ENCODE measurements around the gene FEM1A. TPM values are rescaled to one million over a fixed set of nuclear protein-coding genes. Genes with fewer than 3 reads are reported as not detected.

The FEM1A gene
- total and polyA plus RNA-seq, 2 donors (not counting 3 experiments of a cell fraction or from before 2014, with no cell fraction given): 5.1 to 11.4 TPM

DNA sequence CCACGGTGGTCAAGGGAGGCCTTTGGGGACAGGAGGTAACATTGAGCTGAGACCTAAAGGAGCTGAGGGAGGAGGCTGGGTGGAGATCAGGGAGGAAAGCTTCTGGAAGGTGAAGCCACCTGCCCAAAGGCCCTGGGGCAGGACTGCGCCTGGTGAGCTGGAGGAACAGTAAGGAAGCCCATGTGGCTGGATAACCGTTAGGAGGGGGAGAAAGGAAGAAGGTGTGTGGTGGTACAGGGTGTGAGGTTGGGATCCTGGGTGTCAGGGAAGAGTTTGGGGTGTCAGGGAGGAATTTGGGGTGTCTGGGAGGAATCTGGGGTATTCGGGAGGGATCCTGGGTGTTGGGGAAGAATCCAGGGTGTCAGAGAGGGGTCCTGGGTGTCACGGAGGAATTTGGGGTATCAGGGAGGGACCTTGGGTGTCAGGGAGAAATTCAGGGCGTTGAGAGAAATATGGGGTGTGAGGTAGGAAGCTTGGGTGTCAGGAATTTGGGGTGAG lies 39.3 kb downstream of the FEM1A start:
- H3K36me3 ChIP-seq (ENCODE audit: control insufficient read depth in 2 of 2, extremely low read depth in 1 of 2, insufficient read depth in 2 of 2, low read length in 2 of 2): no peaks in the 10 kb centered on the region
- no peaks in the 10 kb centered on the region for H3K9me1 ChIP-seq (replicated peaks; ENCODE audit: control insufficient read depth, extremely low read depth, insufficient read depth, low read length)
- intact Hi-C loops (cut with micrococcal nuclease): loop anchor here (1.0 kb wide), 2 partner anchors 16 to 20 kb away; no protein-coding TSS in a partner anchor
- peaks cover 35% of the 10 kb centered on the region for H3K79me2 ChIP-seq (ENCODE audit: control insufficient read depth, insufficient read depth, low read length)
- ChIA-PET POLR2A (no interaction called here), CTCF (interaction anchor here (0.9 to 7.5 kb wide), 6 partner anchors 8 to 80 kb away, joined by 3 to 47 read pairs (median 6); partner anchors contain the start of gene PLIN3)
- no peak overlapping the region for H2AFZ ChIP-seq (ENCODE audit: low read depth, low read length)
- H4K20me1 ChIP-seq (replicated peaks; ENCODE audit: control insufficient read depth, extremely low read depth, insufficient read depth, low read length): no peaks in the 10 kb centered on the region
- TF ChIP-seq MYC (IDR thresholded peaks at IDR 0.05; ENCODE audit: low read depth, low read length) (no peak), JUN (IDR thresholded peaks at IDR 0.05; ENCODE audit: borderline replicate concordance, insufficient read depth, insufficient read length, low read depth) (no peak), FOS (IDR thresholded peaks at IDR 0.05; ENCODE audit: borderline replicate concordance, insufficient read depth, low read length) (no peak), POLR2AphosphoS5 (IDR thresholded peaks at IDR 0.05; ENCODE audit: insufficient read depth, low read depth, low read length) (no peak), GATA2 (IDR thresholded peaks at IDR 0.05; ENCODE audit: insufficient read depth, insufficient read length, low read depth, low read length) (no peak)
- TF ChIP-seq, protein P1, sequence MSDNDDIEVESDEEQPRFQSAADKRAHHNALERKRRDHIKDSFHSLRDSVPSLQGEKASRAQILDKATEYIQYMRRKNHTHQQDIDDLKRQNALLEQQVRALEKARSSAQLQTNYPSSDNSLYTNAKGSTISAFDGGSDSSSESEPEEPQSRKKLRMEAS (IDR thresholded peaks at IDR 0.05; ENCODE audit: insufficient read depth, insufficient read length): no peak
- TF ChIP-seq, protein P2, sequence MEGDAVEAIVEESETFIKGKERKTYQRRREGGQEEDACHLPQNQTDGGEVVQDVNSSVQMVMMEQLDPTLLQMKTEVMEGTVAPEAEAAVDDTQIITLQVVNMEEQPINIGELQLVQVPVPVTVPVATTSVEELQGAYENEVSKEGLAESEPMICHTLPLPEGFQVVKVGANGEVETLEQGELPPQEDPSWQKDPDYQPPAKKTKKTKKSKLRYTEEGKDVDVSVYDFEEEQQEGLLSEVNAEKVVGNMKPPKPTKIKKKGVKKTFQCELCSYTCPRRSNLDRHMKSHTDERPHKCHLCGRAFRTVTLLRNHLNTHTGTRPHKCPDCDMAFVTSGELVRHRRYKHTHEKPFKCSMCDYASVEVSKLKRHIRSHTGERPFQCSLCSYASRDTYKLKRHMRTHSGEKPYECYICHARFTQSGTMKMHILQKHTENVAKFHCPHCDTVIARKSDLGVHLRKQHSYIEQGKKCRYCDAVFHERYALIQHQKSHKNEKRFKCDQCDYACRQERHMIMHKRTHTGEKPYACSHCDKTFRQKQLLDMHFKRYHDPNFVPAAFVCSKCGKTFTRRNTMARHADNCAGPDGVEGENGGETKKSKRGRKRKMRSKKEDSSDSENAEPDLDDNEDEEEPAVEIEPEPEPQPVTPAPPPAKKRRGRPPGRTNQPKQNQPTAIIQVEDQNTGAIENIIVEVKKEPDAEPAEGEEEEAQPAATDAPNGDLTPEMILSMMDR (IDR thresholded peaks at IDR 0.05; ENCODE audit: extremely low read depth in 1 of 2, insufficient read depth in 1 of 2, low read depth in 1 of 2, low read length in 2 of 2): no peak
- DNase-seq (ENCODE audit: low read depth, low spot score): no peak
- TSS peak; percentile 71 for BruUV-seq (replicated peaks)
- H3K27me3 ChIP-seq (ENCODE audit: control insufficient read depth in 2 of 2, insufficient read depth in 2 of 2, low read length in 2 of 2): no peaks in the 10 kb centered on the region
- dilution Hi-C loops (cut with MboI; ENCODE audit: extremely low pct_ligation_motif_present, low sequenced_read_pairs): no loop called here
- peak overlapping the region; percentile 70 for H3K4me2 ChIP-seq (ENCODE audit: insufficient read depth, low read length)
- H3K4me1 ChIP-seq (ENCODE audit: control insufficient read depth, extremely low read depth, insufficient read depth, low read length): peaks cover 8% of the 10 kb centered on the region
- H3K9ac ChIP-seq (replicated peaks; ENCODE audit: extremely low read depth, insufficient read depth, low read length): peak overlapping the region; percentile 92
- H3K9me3 ChIP-seq (replicated peaks; ENCODE audit: control insufficient read depth, insufficient read depth, low read length): no peaks in the 10 kb centered on the region
- H3K4me3 ChIP-seq (replicated peaks in 1 of 3; ENCODE audit: insufficient read depth in 1 of 3, low read depth in 1 of 3, low read length in 3 of 3): peak overlapping the region; percentile 97 to 100 (median 98)
- H3K27ac ChIP-seq (ENCODE audit: insufficient read depth, low read depth, low read length): peak overlapping the region; percentile 90
- no peak for FAIRE-seq

Measured in endothelial cell of umbilical vein (primary cell).